ENCODE measurements around the gene OPN1SW.

The OPN1SW gene

GRCh38 chr7:128734890-128735289 is 40.7 kb downstream of the OPN1SW start:
- no peaks in the 10 kb centered on the region for H3K9me2 ChIP-seq (replicated peaks; ENCODE audit: low read depth, low read length)
- no peaks in the 10 kb centered on the region for H3K9me3 ChIP-seq (ENCODE audit: insufficient read depth, low read depth, low read length)
- peak overlapping the region; percentile 6 for H2AFZ ChIP-seq (ENCODE audit: low read length)
- H3F3A ChIP-seq (ENCODE audit: low read depth) = no peaks in the 10 kb centered on the region
- H3K4me2 ChIP-seq (ENCODE audit: low read depth, low read length, poor library complexity, severe bottlenecking) = no peak overlapping the region
- H3K9ac ChIP-seq (ENCODE audit: low read depth, low read length, poor library complexity, severe bottlenecking) = no peak overlapping the region
- peaks cover 26% of the 10 kb centered on the region for H3K4me1 ChIP-seq (ENCODE audit: insufficient read depth, low read length, poor library complexity, severe bottlenecking)
- no peaks in the 10 kb centered on the region for H3K27me3 ChIP-seq (ENCODE audit: insufficient read depth, low read length, poor library complexity, severe bottlenecking)
- TF ChIP-seq CTCF (conservative IDR thresholded peaks at IDR 0.05; ENCODE audit: low read length) = no peak
- TF ChIP-seq EZH2phosphoT487 (IDR thresholded peaks at IDR 0.05; ENCODE audit: borderline replicate concordance) = no peak
- H3K4me3 ChIP-seq (ENCODE audit: low read length, poor library complexity, severe bottlenecking) = no peak overlapping the region
- H3K79me2 ChIP-seq (ENCODE audit: insufficient read depth, low read length) = peaks cover 7% of the 10 kb centered on the region
- peaks cover 3% of the 10 kb centered on the region for H4K20me1 ChIP-seq (ENCODE audit: insufficient read depth, low read length, poor library complexity, severe bottlenecking)
- H3K36me3 ChIP-seq (ENCODE audit: insufficient read depth, low read length) = no peaks in the 10 kb centered on the region

- H3K4me3 ChIP-seq (ENCODE audit: low read length, poor library complexity, severe bottlenecking) = no peak overlapping the region
- no peak overlapping the region for H3K9ac ChIP-seq (ENCODE audit: low read depth, low read length, poor library complexity, severe bottlenecking)
- H2AFZ ChIP-seq (ENCODE audit: low read length) = peak overlapping the region; percentile 47; the same call in 1 of the 2 replicates
- no peaks in the 10 kb centered on the region for H3F3A ChIP-seq (ENCODE audit: low read depth)
- no peaks in the 10 kb centered on the region for H3K9me3 ChIP-seq (ENCODE audit: insufficient read depth, low read depth, low read length)
- H3K4me1 ChIP-seq (ENCODE audit: insufficient read depth, low read length, poor library complexity, severe bottlenecking) = peaks cover 20% of the 10 kb centered on the region
- TF ChIP-seq CTCF (conservative IDR thresholded peaks at IDR 0.05; ENCODE audit: low read length) = no peak
- TF ChIP-seq EZH2phosphoT487 (IDR thresholded peaks at IDR 0.05; ENCODE audit: borderline replicate concordance) = no peak
- no peaks in the 10 kb centered on the region for H3K27me3 ChIP-seq (ENCODE audit: insufficient read depth, low read length, poor library complexity, severe bottlenecking)
- H4K20me1 ChIP-seq (ENCODE audit: insufficient read depth, low read length, poor library complexity, severe bottlenecking) = no peaks in the 10 kb centered on the region
- no peak overlapping the region for H3K4me2 ChIP-seq (ENCODE audit: low read depth, low read length, poor library complexity, severe bottlenecking)
- H3K9me2 ChIP-seq (replicated peaks; ENCODE audit: low read depth, low read length) = no peaks in the 10 kb centered on the region
- no peaks in the 10 kb centered on the region for H3K36me3 ChIP-seq (ENCODE audit: insufficient read depth, low read length)
- no peaks in the 10 kb centered on the region for H3K79me2 ChIP-seq (ENCODE audit: insufficient read depth, low read length)
Observed at GRCh38 chr7:128733278-128733645, 42.3 kb downstream of the OPN1SW start.

GRCh38 chr7:128732521-128733277 is 42.9 kb downstream of the OPN1SW start:
- Histone ChIP-seq H3K79me2 (ENCODE audit: insufficient read depth, low read length) (no peaks in the 10 kb centered on the region), H4K20me1 (ENCODE audit: insufficient read depth, low read length, poor library complexity, severe bottlenecking) (no peaks in the 10 kb centered on the region), H2AFZ (ENCODE audit: low read length) (peak overlapping the region; percentile 47; the same call in 1 of the 2 replicates), H3K4me1 (ENCODE audit: insufficient read depth, low read length, poor library complexity, severe bottlenecking) (peaks cover 20% of the 10 kb centered on the region), H3K4me3 (ENCODE audit: low read length, poor library complexity, severe bottlenecking) (no peak overlapping the region), H3K9me3 (ENCODE audit: insufficient read depth, low read depth, low read length) (no peaks in the 10 kb centered on the region), H3K9me2 (replicated peaks; ENCODE audit: low read depth, low read length) (no peaks in the 10 kb centered on the region), H3F3A (ENCODE audit: low read depth) (no peaks in the 10 kb centered on the region), H3K27me3 (ENCODE audit: insufficient read depth, low read length, poor library complexity, severe bottlenecking) (no peaks in the 10 kb centered on the region), H3K9ac (ENCODE audit: low read depth, low read length, poor library complexity, severe bottlenecking) (no peak overlapping the region), H3K4me2 (ENCODE audit: low read depth, low read length, poor library complexity, severe bottlenecking) (peak overlapping the region; percentile 4), H3K36me3 (ENCODE audit: insufficient read depth, low read length) (no peaks in the 10 kb centered on the region)
- TF ChIP-seq EZH2phosphoT487 (IDR thresholded peaks at IDR 0.05; ENCODE audit: borderline replicate concordance) (no peak), CTCF (conservative IDR thresholded peaks at IDR 0.05; ENCODE audit: low read length) (no peak)
